Skeletal muscle tissue (tissue), 4 donors: Measurements from ENCODE around the gene TESMIN. TPM values are rescaled to one million over a fixed set of nuclear protein-coding genes. Genes with fewer than 3 reads are reported as not detected.

Source experiments
- H3K27ac ChIP-seq: one replicate; pipeline ENCODE4 v1.7.0; 2013; ENCODE audit warnings: mild to moderate bottlenecking, low read depth, low read length, inconsistent platforms
- H3K27me3 ChIP-seq, 3 donors: one replicate each; pipeline ENCODE4 v1.7.0; 2013; ENCODE audit warnings: low read length in 3 of 3; ENCODE audit not compliant: control insufficient read depth in 3 of 3, insufficient read depth in 3 of 3
- H3K36me3 ChIP-seq, 3 donors: one replicate each; pipeline ENCODE4 v1.7.0; 2013; ENCODE audit warnings: low read length in 3 of 3; ENCODE audit not compliant: control insufficient read depth in 3 of 3, insufficient read depth in 3 of 3
- H3K4me1 ChIP-seq, 3 donors: one replicate each; pipeline ENCODE4 v1.7.0; 2013; ENCODE audit warnings: low read length in 3 of 3, mild to moderate bottlenecking in 3 of 3; ENCODE audit not compliant: control insufficient read depth in 3 of 3, insufficient read depth in 3 of 3
- H3K4me3 ChIP-seq, 3 donors: one replicate each; pipeline ENCODE4 v1.7.0; 2013; ENCODE audit warnings: low read length in 3 of 3
- H3K9ac ChIP-seq, 3 donors: one replicate each; pipeline ENCODE4 v1.7.0; 2013; ENCODE audit warnings: low read length in 3 of 3, mild to moderate bottlenecking in 3 of 3, moderate library complexity in 2 of 3, low read depth in 1 of 3
- H3K9me3 ChIP-seq, 3 donors: one replicate each; pipeline ENCODE4 v1.7.0; 2013; ENCODE audit warnings: low read length in 3 of 3; ENCODE audit not compliant: control insufficient read depth in 3 of 3
- total RNA-seq: library from RNA; depleted of rRNA; stranded (reverse); fragments of >200 nt; gene quantifications from one replicate; pipeline ENCODE4 v1.2.3, GENCODE V29; 2014
- donor health status: Osteomylitis.

The TESMIN gene
- total RNA-seq, 1 donor from 2014 or later, result not detected

- Histone ChIP-seq H3K4me1 (peaks cover 3 to 6% (median 5%) of the 10 kb centered on the region in 3 donors), H3K9ac (no peak overlapping the region), H3K4me3 (no peak overlapping the region), H3K27ac (peak overlapping the region; percentile 56), H3K36me3 (no peaks in the 10 kb centered on the region), H3K9me3 (no peaks in the 10 kb centered on the region), H3K27me3 (peaks cover 5 to 32% (median 21%) of the 10 kb centered on the region in 3 donors)
Observed at GRCh38 chr11:68659158-68659921, 92.0 kb downstream of the TESMIN start.

- Histone ChIP-seq H3K4me1 (peaks cover 3 to 6% (median 5%) of the 10 kb centered on the region in 3 donors), H3K27me3 (peaks cover 5 to 29% (median 21%) of the 10 kb centered on the region in 3 donors), H3K9ac (no peak overlapping the region), H3K4me3 (no peak overlapping the region), H3K27ac (peak overlapping the region; percentile 28), H3K9me3 (no peaks in the 10 kb centered on the region), H3K36me3 (no peaks in the 10 kb centered on the region)
Observed at GRCh38 chr11:68658661-68659060, 92.7 kb downstream of the TESMIN start.

- H3K27me3 ChIP-seq, result peaks cover 6 to 30% (median 21%) of the 10 kb centered on the region in 3 donors
- no peaks in the 10 kb centered on the region for H3K9me3 ChIP-seq
- peak overlapping the region; percentile 60 for H3K27ac ChIP-seq
- H3K4me3 ChIP-seq, result no peak overlapping the region
- H3K4me1 ChIP-seq, result peaks cover 3 to 6% (median 5%) of the 10 kb centered on the region in 3 donors
- H3K36me3 ChIP-seq, result no peaks in the 10 kb centered on the region
- no peak overlapping the region for H3K9ac ChIP-seq
Observed at GRCh38 chr11:68658097-68658496, 93.2 kb downstream of the TESMIN start.

Other genes with a start within 250 kb of the TESMIN start
- 1.0 TPM for gene GAL, start 67.0 kb downstream of the TESMIN start, total RNA-seq
- 11.5 TPM for gene CPT1A, start 90.4 kb upstream of the TESMIN start, total RNA-seq
- gene MRPL21, start 152.3 kb upstream of the TESMIN start, total RNA-seq, result 53.2 TPM
- 11.0 TPM for gene IGHMBP2, start 152.4 kb upstream of the TESMIN start, total RNA-seq
- not detected for gene MRGPRD, start 229.5 kb upstream of the TESMIN start, total RNA-seq